Measurements from ENCODE around the gene CELF1.

GRCh38 chr11:47443028-47443700 is 109.8 kb downstream of the CELF1 start:
- TF ChIP-seq CTCF (IDR thresholded peaks at IDR 0.05): no peak
- TF ChIP-seq POLR2AphosphoS5 (IDR thresholded peaks at IDR 0.05): no peak
- TF ChIP-seq POLR2A (IDR thresholded peaks at IDR 0.05): no peak

All from gastroesophageal sphincter (tissue), 3 donors.